Right renal cortex interstitium (tissue), 3 donors: ENCODE measurements around the gene KRT13. TPM values are rescaled to one million over a fixed set of nuclear protein-coding genes. Genes with fewer than 3 reads are reported as not detected.

Experiments used
- DNase-seq, 3 donors: peaks; one replicate each; pipeline ENCODE4 v3.0.0-alpha.2; 2013; ENCODE audit warnings: low read depth in 3 of 3, low spot score in 2 of 3
- polyA plus RNA-seq, 3 donors: library from polyadenylated mRNA; unstranded; fragments of 120-200 nt; gene quantifications; one replicate each; pipeline ENCODE4 v1.2.1, GENCODE V29; 2013; ENCODE audit not compliant: insufficient read length in 3 of 3

The KRT13 gene
- polyA plus RNA-seq, 3 donors = 0.34 TPM; not detected in 2

- DNase-seq = no peak
These were observed 5.1 kb downstream of the KRT13 start for GRCh38 chr17:41500131-41500911.

GRCh38 chr17:41499714-41500113 is 5.7 kb downstream of the KRT13 start:
- no peak for DNase-seq

GRCh38 chr17:41498276-41498675 is 7.1 kb downstream of the KRT13 start:
- no peak for DNase-seq

GRCh38 chr17:41496803-41497484 is 8.5 kb downstream of the KRT13 start:
- DNase-seq = peak in 1 of 3 donors; percentile 36

GRCh38 chr17:41494524-41494923 is 10.9 kb downstream of the KRT13 start:
- no peak for DNase-seq

- DNase-seq = peak in 1 of 3 donors; percentile 17
These were observed 12.6 kb downstream of the KRT13 start for GRCh38 chr17:41492771-41493170.

- DNase-seq = no peak
These were observed 13.1 kb downstream of the KRT13 start for GRCh38 chr17:41492351-41492750.

GRCh38 chr17:41491476-41491875 is 13.9 kb downstream of the KRT13 start:
- no peak for DNase-seq

GRCh38 chr17:41490000-41490990 is 15.1 kb downstream of the KRT13 start:
- no peak for DNase-seq

GRCh38 chr17:41489531-41489930 is 15.9 kb downstream of the KRT13 start, which contains the start of gene KRT36:
Gene KRT36, minus strand, starts transcription at chr17:41489910. Its CDS starts 46 bp downstream, at chr17:41489864.
- no peak for DNase-seq

GRCh38 chr17:41486809-41487530 is 18.4 kb downstream of the KRT13 start:
- DNase-seq = no peak

- no peak for DNase-seq
These were observed 19.1 kb downstream of the KRT13 start for GRCh38 chr17:41486316-41486715.

- no peak for DNase-seq
These were observed 20.2 kb downstream of the KRT13 start for GRCh38 chr17:41484920-41485904.

GRCh38 chr17:41483991-41484826 is 21.2 kb downstream of the KRT13 start:
- no peak for DNase-seq

- no peak for DNase-seq
These were observed 21.9 kb downstream of the KRT13 start for GRCh38 chr17:41483531-41483930.

- DNase-seq = peak in 2 of 3 donors; percentile 15 to 21
These were observed 24.4 kb downstream of the KRT13 start, which contains the start of gene KRT35 for GRCh38 chr17:41481036-41481435. Gene KRT35, minus strand, starts transcription at chr17:41481151. Its CDS starts 54 bp downstream, at chr17:41481097.

- no peak for DNase-seq
These were observed 24.8 kb downstream of the KRT13 start for GRCh38 chr17:41480581-41480980.

GRCh38 chr17:41480136-41480535 is 25.3 kb downstream of the KRT13 start:
- DNase-seq = no peak
